ENCODE measurements around the gene LPP. TPM values are rescaled to one million over a fixed set of nuclear protein-coding genes. Genes with fewer than 3 reads are reported as not detected.

Gene LPP
- total RNA-seq, 2 experiments from 2014 or later, result 49.6 to 54.3 TPM

DNA sequence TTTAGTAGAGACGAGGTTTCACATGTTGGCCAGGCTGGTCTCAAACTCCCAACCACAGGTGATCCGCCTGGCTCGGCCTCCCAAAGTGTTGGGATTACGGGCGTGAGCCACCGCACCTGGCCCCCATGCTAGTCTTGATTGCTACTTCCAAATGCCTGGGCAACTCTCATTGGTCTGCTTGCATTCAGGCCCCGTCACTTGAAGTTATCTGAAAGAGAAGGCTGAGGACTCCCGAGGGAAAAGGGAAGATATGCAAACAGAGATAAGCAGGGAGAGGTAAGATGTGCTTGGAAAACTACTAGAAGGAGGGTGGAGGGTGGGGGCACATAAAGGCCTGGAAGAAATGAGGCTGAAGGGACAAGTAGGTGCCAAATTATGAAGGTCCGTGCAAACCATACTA is 4.4 kb upstream of the LPP start:
- DNase-seq (no peak), ATAC-seq (ENCODE audit: low read depth) (no peak)
- Mint-ChIP-seq H3K4me1 (peaks cover 31% of the 10 kb centered on the region), H3K9me3 (peaks cover 6% of the 10 kb centered on the region), H3K36me3 (peaks cover 12% of the 10 kb centered on the region), H3K4me3 (no peak overlapping the region), H3K27ac (no peak overlapping the region), H3K27me3 (no peaks in the 10 kb centered on the region)
- POLR2A ChIA-PET, result no interaction called here

DNA sequence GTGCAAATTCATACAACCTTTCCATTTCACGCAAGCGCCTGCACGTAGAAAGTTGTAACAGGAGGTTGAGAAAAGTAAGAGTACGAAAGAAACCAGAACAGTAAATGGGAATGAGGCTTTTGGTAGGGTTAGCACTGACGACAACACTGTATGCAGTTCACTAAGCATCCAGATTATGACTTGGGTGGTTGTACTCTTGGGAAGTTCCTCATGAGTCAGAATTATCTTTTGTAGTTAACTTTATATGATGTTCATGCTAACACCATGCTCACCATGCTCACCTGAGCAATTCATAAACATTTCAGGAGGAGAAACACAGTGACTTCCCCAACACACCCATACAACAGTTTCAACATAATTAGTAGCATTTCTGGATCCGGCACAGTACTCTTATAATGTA is 3.0 kb upstream of the LPP start:
- Mint-ChIP-seq H3K4me3 (no peak overlapping the region), H3K27ac (no peak overlapping the region), H3K27me3 (no peaks in the 10 kb centered on the region), H3K4me1 (peaks cover 42% of the 10 kb centered on the region), H3K9me3 (peaks cover 5% of the 10 kb centered on the region), H3K36me3 (peaks cover 17% of the 10 kb centered on the region)
- DNase-seq (no peak), ATAC-seq (ENCODE audit: low read depth) (no peak)
- POLR2A ChIA-PET, result interaction anchor here (0.6 kb wide), 4 partner anchors 14 to 420 kb away, joined by 3 to 5 read pairs (median 4); no protein-coding TSS in a partner anchor

DNA sequence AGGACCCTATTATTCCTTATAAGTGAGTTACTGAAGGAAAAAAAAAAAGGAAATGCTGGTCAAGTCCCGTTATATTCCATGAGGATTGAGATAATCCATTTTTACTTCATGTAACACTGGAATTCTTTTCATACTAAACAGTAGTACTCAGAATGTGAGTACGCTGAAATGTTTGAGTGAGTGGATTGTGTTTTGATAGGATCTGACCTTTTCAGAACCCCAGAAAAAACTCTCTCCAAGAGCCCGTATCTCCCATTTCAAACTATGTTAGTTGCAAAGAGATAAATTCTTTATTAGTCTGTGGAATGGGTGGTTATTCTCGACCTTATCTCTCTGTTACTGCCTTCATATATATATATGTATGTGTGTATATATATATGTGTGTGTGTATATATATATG is 2.5 kb upstream of the LPP start:
- H3K4me3 Mint-ChIP-seq, result no peak overlapping the region
- H3K27me3 Mint-ChIP-seq, result no peaks in the 10 kb centered on the region
- POLR2A ChIA-PET, result no interaction called here
- H3K9me3 Mint-ChIP-seq, result peaks cover 5% of the 10 kb centered on the region
- peaks cover 20% of the 10 kb centered on the region for H3K36me3 Mint-ChIP-seq
- DNase-seq (no peak), ATAC-seq (ENCODE audit: low read depth) (no peak)
- peaks cover 46% of the 10 kb centered on the region for H3K4me1 Mint-ChIP-seq
- H3K27ac Mint-ChIP-seq, result no peak overlapping the region

DNA sequence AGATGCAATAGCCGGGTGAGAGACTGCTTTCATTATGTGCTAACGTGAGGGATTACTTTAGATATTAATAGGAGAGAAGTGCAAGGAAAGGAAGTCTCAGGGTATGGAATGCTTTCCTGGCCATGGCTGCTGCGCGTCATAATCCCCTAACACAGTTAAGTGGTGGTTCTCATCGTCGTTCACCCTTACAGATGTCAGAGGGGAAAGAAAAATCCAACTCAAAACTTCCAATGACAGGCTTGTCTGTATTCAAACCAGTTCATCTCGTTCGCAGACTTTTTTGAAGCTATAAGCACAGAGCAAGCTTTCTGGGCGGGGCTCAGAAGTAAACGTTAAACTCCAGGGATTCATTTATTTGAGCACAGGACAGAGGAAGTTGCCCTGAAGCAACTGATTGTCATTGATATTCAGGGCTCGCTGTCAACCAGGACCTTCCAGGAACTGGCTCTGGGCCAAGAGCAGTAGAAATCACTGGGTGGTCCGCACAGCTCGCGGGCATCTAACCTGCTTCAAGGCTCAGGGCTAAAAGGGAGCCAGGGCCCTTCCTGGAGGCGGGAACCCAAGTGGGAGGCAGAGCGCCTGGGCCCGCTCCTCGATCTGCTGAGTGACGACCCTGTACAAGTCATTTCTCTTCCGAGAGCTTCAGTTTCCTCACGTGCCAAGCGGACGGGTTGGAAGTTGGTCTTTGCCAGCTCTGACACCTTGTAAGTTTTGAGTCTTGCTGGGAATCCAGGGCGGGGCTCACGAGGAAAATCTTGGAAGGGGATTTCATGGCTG is 1.1 kb upstream of the LPP start:
- Mint-ChIP-seq H3K36me3 (peaks cover 28% of the 10 kb centered on the region), H3K4me3 (peak overlapping the region; percentile 92), H3K27me3 (no peaks in the 10 kb centered on the region), H3K9me3 (peaks cover 5% of the 10 kb centered on the region), H3K4me1 (peaks cover 57% of the 10 kb centered on the region), H3K27ac (peak overlapping the region; percentile 94)
- POLR2A ChIA-PET, result interaction anchor here (0.6 to 5.1 kb wide), 15 partner anchors 12 to 412 kb away, joined by 3 to 134 read pairs (median 4); partner anchors contain the start of gene BCL6
- ATAC-seq (ENCODE audit: low read depth), result no peak
- peak; percentile 39 for DNase-seq

GRCh38 chr3:188153437-188154013 is 432 bp upstream of the LPP start:
- H3K4me3 Mint-ChIP-seq, result peak overlapping the region; percentile 92
- peaks cover 55% of the 10 kb centered on the region for H3K4me1 Mint-ChIP-seq
- peaks cover 1% of the 10 kb centered on the region for H3K9me3 Mint-ChIP-seq
- H3K27me3 Mint-ChIP-seq, result no peaks in the 10 kb centered on the region
- peaks cover 26% of the 10 kb centered on the region for H3K36me3 Mint-ChIP-seq
- DNase-seq (no peak), ATAC-seq (ENCODE audit: low read depth) (peak; percentile 17)
- H3K27ac Mint-ChIP-seq, result peak overlapping the region; percentile 94
- POLR2A ChIA-PET, result interaction anchor here (0.6 to 5.1 kb wide), 15 partner anchors 53 to 413 kb away, joined by 3 to 134 read pairs (median 4); partner anchors contain the start of gene BCL6

GRCh38 chr3:188154809-188155574 is 1.0 kb downstream of the LPP start:
- H3K9me3 Mint-ChIP-seq, result no peaks in the 10 kb centered on the region
- peak overlapping the region; percentile 87 for H3K27ac Mint-ChIP-seq
- DNase-seq (no peak), ATAC-seq (ENCODE audit: low read depth) (no peak)
- peaks cover 27% of the 10 kb centered on the region for H3K36me3 Mint-ChIP-seq
- no peaks in the 10 kb centered on the region for H3K27me3 Mint-ChIP-seq
- POLR2A ChIA-PET, result interaction anchor here (0.6 to 5.1 kb wide), 17 partner anchors 11 to 418 kb away, joined by 3 to 134 read pairs (median 5); partner anchors contain the start of gene BCL6
- H3K4me1 Mint-ChIP-seq, result peaks cover 56% of the 10 kb centered on the region
- peak overlapping the region; percentile 92 for H3K4me3 Mint-ChIP-seq

GRCh38 chr3:188156056-188156455 is 2.1 kb downstream of the LPP start:
- H3K36me3 Mint-ChIP-seq, result peaks cover 34% of the 10 kb centered on the region
- peak overlapping the region; percentile 87 for H3K27ac Mint-ChIP-seq
- ATAC-seq (ENCODE audit: low read depth) (peak; percentile 38), DNase-seq (no peak)
- POLR2A ChIA-PET, result interaction anchor here (0.7 to 5.1 kb wide), 8 partner anchors 15 to 415 kb away, joined by 3 to 134 read pairs (median 6); partner anchors contain the start of gene BCL6
- H3K4me3 Mint-ChIP-seq, result peak overlapping the region; percentile 92
- peaks cover 61% of the 10 kb centered on the region for H3K4me1 Mint-ChIP-seq
- H3K27me3 Mint-ChIP-seq, result no peaks in the 10 kb centered on the region
- H3K9me3 Mint-ChIP-seq, result no peaks in the 10 kb centered on the region

- Mint-ChIP-seq H3K9me3 (no peaks in the 10 kb centered on the region), H3K36me3 (peaks cover 42% of the 10 kb centered on the region), H3K27me3 (no peaks in the 10 kb centered on the region), H3K4me3 (peak overlapping the region; percentile 2), H3K4me1 (peaks cover 59% of the 10 kb centered on the region), H3K27ac (peak overlapping the region; percentile 34)
- DNase-seq, result no peak
- POLR2A ChIA-PET, result interaction anchor here (0.8 to 1.6 kb wide), 2 partner anchors 283 to 415 kb away, joined by 3 to 5 read pairs; no protein-coding TSS in a partner anchor
- no peak for ATAC-seq (ENCODE audit: low read depth)
Observed at GRCh38 chr3:188157407-188157806, 3.5 kb downstream of the LPP start.

DNA sequence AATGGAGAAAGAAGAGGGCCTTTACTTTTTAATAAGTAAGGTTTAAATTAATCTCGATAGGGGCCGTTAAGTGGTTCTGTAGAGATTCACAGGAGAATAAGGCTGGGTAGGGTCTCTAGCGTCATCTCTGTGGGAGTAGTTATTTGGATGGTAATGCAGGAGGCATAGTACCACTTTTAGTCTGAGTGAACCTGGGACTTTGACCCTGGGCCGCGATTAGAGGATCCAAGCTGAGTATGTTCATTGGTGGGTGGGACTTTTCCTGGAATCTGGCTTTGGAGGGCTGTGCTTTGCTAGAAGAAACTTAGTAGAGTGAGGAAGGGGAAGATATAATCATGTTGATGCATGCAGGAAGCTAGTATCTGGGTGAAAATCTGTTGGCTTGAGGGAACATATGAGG is 4.0 kb downstream of the LPP start:
- no peak for ATAC-seq (ENCODE audit: low read depth)
- peak overlapping the region; percentile 38 for H3K4me3 Mint-ChIP-seq
- POLR2A ChIA-PET, result interaction anchor here (0.6 to 1.6 kb wide), 2 partner anchors 350 to 415 kb away, joined by 3 to 5 read pairs; no protein-coding TSS in a partner anchor
- H3K27ac Mint-ChIP-seq, result peak overlapping the region; percentile 70
- no peaks in the 10 kb centered on the region for H3K9me3 Mint-ChIP-seq
- no peak for DNase-seq
- peaks cover 44% of the 10 kb centered on the region for H3K36me3 Mint-ChIP-seq
- H3K4me1 Mint-ChIP-seq, result peaks cover 55% of the 10 kb centered on the region
- H3K27me3 Mint-ChIP-seq, result no peaks in the 10 kb centered on the region

DNA sequence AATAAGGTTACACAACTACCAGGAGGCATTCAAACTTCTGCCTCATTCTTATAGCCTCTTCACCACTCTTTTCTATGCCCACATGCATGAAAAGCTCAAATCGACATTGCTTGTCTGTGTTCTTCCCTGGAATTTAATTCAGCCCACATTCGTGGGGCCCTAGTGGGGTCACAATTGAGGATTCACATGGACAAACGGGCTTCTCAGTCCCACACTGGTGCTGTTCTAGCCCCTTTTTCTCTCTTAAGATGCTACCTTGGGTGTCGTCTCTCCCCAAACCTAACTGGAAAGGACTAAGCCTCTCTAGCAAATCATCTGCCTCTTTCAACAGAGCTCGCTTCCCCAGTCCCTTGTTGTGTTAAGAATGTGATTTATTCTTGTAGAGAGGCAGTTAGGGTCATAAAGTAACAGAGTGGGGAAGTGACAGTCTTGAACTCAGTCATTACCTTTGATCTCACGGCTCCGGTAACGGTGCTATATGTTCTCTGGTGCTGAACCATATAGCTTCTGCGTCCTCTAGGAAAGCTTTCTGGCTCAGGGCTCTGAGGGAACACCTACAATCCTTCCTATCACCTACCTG is 4.9 kb downstream of the LPP start:
- ATAC-seq (ENCODE audit: low read depth) (no peak), DNase-seq (no peak)
- H3K4me1 Mint-ChIP-seq, result peaks cover 54% of the 10 kb centered on the region
- H3K27me3 Mint-ChIP-seq, result no peaks in the 10 kb centered on the region
- peaks cover 47% of the 10 kb centered on the region for H3K36me3 Mint-ChIP-seq
- POLR2A ChIA-PET, result interaction anchor here (0.5 to 1.6 kb wide), 5 partner anchors 15 to 416 kb away, joined by 3 to 5 read pairs (median 3); no protein-coding TSS in a partner anchor
- peak overlapping the region; percentile 12 for H3K27ac Mint-ChIP-seq
- H3K4me3 Mint-ChIP-seq, result no peak overlapping the region
- no peaks in the 10 kb centered on the region for H3K9me3 Mint-ChIP-seq

- POLR2A ChIA-PET, result interaction anchor here (1.0 kb wide), 1 partner anchor 420 kb away, joined by 3 read pairs; no protein-coding TSS in a partner anchor
- DNase-seq (no peak), ATAC-seq (ENCODE audit: low read depth) (no peak)
- Mint-ChIP-seq H3K9me3 (no peaks in the 10 kb centered on the region), H3K4me1 (peaks cover 58% of the 10 kb centered on the region), H3K4me3 (no peak overlapping the region), H3K27me3 (no peaks in the 10 kb centered on the region), H3K36me3 (peaks cover 48% of the 10 kb centered on the region), H3K27ac (peak overlapping the region; percentile 23)
Observed at GRCh38 chr3:188160751-188161150, 6.8 kb downstream of the LPP start.

DNA sequence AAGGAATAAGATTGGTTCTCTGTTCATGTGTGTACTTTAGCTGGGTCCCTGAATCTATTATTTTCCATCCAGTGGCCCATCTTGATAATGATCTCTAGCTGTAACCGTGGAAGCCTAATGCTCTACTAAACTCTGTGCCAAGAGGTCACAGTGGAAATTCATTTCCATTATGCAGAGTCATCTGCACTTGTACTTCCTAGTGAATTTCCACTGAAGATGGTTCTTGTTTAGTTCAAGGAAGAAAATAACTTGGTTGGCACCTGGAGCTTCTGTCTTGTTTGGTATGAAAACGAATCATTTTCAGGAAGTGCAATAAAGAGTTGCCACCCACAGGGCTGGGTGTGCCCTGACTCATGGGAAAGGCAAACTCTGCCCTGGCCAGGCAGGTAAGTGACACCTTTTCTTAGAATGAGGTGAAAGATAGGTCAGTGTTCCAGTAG is 10.3 kb downstream of the LPP start:
- no peak overlapping the region for H3K27ac Mint-ChIP-seq
- H3K9me3 Mint-ChIP-seq, result no peaks in the 10 kb centered on the region
- no peak overlapping the region for H3K4me3 Mint-ChIP-seq
- H3K4me1 Mint-ChIP-seq, result peaks cover 37% of the 10 kb centered on the region
- peaks cover 35% of the 10 kb centered on the region for H3K36me3 Mint-ChIP-seq
- POLR2A ChIA-PET, result no interaction called here
- ATAC-seq (ENCODE audit: low read depth) (peak; percentile 28), DNase-seq (no peak)
- H3K27me3 Mint-ChIP-seq, result no peaks in the 10 kb centered on the region
